ENCODE results near the gene ACVR1. TPM values are rescaled to one million over a fixed set of nuclear protein-coding genes. Genes with fewer than 3 reads are reported as not detected.

ACVR1 gene
- 14.9 TPM for total RNA-seq

- DNase-seq (ENCODE audit: low spot score) (peak; percentile 96), ATAC-seq (peak; percentile 84)
These were observed at the start of gene ACVR1 for GRCh38 chr2:157876066-157876785. ACVR1 (minus strand) TSS chr2:157876330; CDS start chr2:157799493, 76,837 bp downstream.

- ATAC-seq (no peak), DNase-seq (ENCODE audit: low spot score) (no peak)
These were observed 48.9 kb upstream of the ACVR1 start for GRCh38 chr2:157925071-157925470.

- DNase-seq (ENCODE audit: low spot score) (no peak), ATAC-seq (no peak)
These were observed 47.6 kb upstream of the ACVR1 start for GRCh38 chr2:157923598-157924217.

- DNase-seq (ENCODE audit: low spot score) = no peak
- ATAC-seq = no peak
These were observed 46.7 kb upstream of the ACVR1 start for GRCh38 chr2:157922815-157923214.

- DNase-seq (ENCODE audit: low spot score) = no peak
- no peak for ATAC-seq
These were observed 46.2 kb upstream of the ACVR1 start for GRCh38 chr2:157922336-157922735.

- no peak for ATAC-seq
- no peak for DNase-seq (ENCODE audit: low spot score)
These were observed 44.6 kb upstream of the ACVR1 start for GRCh38 chr2:157920736-157921135.

GRCh38 chr2:157919181-157919580 lies 43.1 kb upstream of the ACVR1 start:
- no peak for DNase-seq (ENCODE audit: low spot score)

GRCh38 chr2:157918319-157918718 lies 42.2 kb upstream of the ACVR1 start:
- DNase-seq (ENCODE audit: low spot score) (no peak), ATAC-seq (no peak)

More at GRCh38 chr2:157919181-157919580, 43.1 kb upstream of the ACVR1 start:
- no peak for ATAC-seq

- ATAC-seq (no peak), DNase-seq (ENCODE audit: low spot score) (no peak)
These were observed 35.6 kb upstream of the ACVR1 start for GRCh38 chr2:157911750-157912149.

GRCh38 chr2:157911246-157911645 lies 35.1 kb upstream of the ACVR1 start:
- no peak for ATAC-seq
- DNase-seq (ENCODE audit: low spot score) = no peak

GRCh38 chr2:157905092-157905491 lies 29.0 kb upstream of the ACVR1 start:
- no peak for DNase-seq (ENCODE audit: low spot score)
- ATAC-seq = no peak

GRCh38 chr2:157903626-157904025 lies 27.5 kb upstream of the ACVR1 start:
- ATAC-seq (no peak), DNase-seq (ENCODE audit: low spot score) (no peak)

- DNase-seq (ENCODE audit: low spot score) (no peak), ATAC-seq (no peak)
These were observed 27.0 kb upstream of the ACVR1 start for GRCh38 chr2:157903151-157903550.

- DNase-seq (ENCODE audit: low spot score) (no peak), ATAC-seq (no peak)
These were observed 26.6 kb upstream of the ACVR1 start for GRCh38 chr2:157902692-157903091.

GRCh38 chr2:157901325-157901724 lies 25.2 kb upstream of the ACVR1 start:
- DNase-seq (ENCODE audit: low spot score) (no peak), ATAC-seq (no peak)

- ATAC-seq = no peak
- DNase-seq (ENCODE audit: low spot score) = no peak
These were observed 24.6 kb upstream of the ACVR1 start for GRCh38 chr2:157900684-157901083.

GRCh38 chr2:157900203-157900602 lies 24.1 kb upstream of the ACVR1 start:
- DNase-seq (ENCODE audit: low spot score) = no peak
- ATAC-seq = no peak

GRCh38 chr2:157899125-157899839 lies 23.2 kb upstream of the ACVR1 start:
- ATAC-seq = no peak

GRCh38 chr2:157898591-157898996 lies 22.5 kb upstream of the ACVR1 start:
- DNase-seq (ENCODE audit: low spot score) = no peak
- ATAC-seq = no peak

More at GRCh38 chr2:157899125-157899839, 23.2 kb upstream of the ACVR1 start:
- no peak for DNase-seq (ENCODE audit: low spot score)

GRCh38 chr2:157897106-157897971 lies 21.2 kb upstream of the ACVR1 start:
- no peak for ATAC-seq
- DNase-seq (ENCODE audit: low spot score) = no peak

- ATAC-seq = no peak
- no peak for DNase-seq (ENCODE audit: low spot score)
These were observed 19.4 kb upstream of the ACVR1 start for GRCh38 chr2:157895531-157895930.

All from left lobe of liver (tissue), 2 donors.